HL-60 (cell line): Measurements from ENCODE around the gene ETNK2.

ENCODE experiments used
- GABPA ChIP-seq: IDR thresholded peaks from 2 replicates; pipeline ENCODE4 v1.6.1; 2012; ENCODE audit warnings: low read depth
- TF ChIP-seq, protein P1 (sequence below): IDR thresholded peaks from one replicate; pipeline ENCODE4 v1.5.1; 2011; ENCODE audit warnings: low read length, control low read depth, inconsistent platforms; ENCODE audit not compliant: insufficient read depth

DNA sequence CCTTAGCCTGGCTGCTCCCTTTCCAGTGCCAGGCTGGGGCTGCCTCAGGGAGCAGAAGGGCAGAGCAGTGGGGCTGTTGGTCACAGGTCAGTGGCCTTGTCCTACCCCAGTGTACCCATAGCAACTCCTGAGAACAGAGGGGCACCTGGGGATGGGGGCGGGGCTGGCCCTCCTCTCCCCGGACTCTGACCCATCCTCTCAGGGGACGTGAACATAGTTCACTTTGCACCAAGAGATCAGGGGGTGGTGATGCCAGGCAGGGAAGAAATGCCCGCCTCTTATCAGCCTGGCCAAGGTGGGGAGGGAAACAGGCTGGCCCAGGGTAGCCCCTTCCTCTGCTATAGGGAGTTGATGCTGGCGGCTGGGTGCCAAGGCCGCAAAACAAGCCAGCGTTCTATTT, 4.9 kb downstream of the ETNK2 start:
- no peak for TF ChIP-seq GABPA
- TF ChIP-seq, protein P1, sequence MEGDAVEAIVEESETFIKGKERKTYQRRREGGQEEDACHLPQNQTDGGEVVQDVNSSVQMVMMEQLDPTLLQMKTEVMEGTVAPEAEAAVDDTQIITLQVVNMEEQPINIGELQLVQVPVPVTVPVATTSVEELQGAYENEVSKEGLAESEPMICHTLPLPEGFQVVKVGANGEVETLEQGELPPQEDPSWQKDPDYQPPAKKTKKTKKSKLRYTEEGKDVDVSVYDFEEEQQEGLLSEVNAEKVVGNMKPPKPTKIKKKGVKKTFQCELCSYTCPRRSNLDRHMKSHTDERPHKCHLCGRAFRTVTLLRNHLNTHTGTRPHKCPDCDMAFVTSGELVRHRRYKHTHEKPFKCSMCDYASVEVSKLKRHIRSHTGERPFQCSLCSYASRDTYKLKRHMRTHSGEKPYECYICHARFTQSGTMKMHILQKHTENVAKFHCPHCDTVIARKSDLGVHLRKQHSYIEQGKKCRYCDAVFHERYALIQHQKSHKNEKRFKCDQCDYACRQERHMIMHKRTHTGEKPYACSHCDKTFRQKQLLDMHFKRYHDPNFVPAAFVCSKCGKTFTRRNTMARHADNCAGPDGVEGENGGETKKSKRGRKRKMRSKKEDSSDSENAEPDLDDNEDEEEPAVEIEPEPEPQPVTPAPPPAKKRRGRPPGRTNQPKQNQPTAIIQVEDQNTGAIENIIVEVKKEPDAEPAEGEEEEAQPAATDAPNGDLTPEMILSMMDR = no peak
